HG03575 (cell line): ENCODE measurements around the gene TMEM63C.
A peak's percentile ranks its signal among the peaks of the same experiment; 100 is the strongest.

Source experiments
- ATAC-seq: cut with Tn5 transposase; IDR thresholded peaks from one replicate; pipeline ENCODE4 v1.9.1; 2021; ENCODE audit not compliant: unreplicated experiment, insufficient number of reproducible peaks, low FRiP score; ENCODE audit errors: extremely low read depth

The TMEM63C gene

GRCh38 chr14:77284466-77284865 lies 102.9 kb downstream of the TMEM63C start:
- ATAC-seq: no peak

- ATAC-seq: no peak
Measured at GRCh38 chr14:77286576-77286975, 105.0 kb downstream of the TMEM63C start.

- ATAC-seq: no peak
Measured at GRCh38 chr14:77290705-77291104, 109.1 kb downstream of the TMEM63C start.

- ATAC-seq: no peak
Measured at GRCh38 chr14:77296155-77296554, 114.6 kb downstream of the TMEM63C start.

- no peak for ATAC-seq
Measured at GRCh38 chr14:77296906-77297305, 115.3 kb downstream of the TMEM63C start.

- ATAC-seq: no peak
Measured at GRCh38 chr14:77299771-77300170, 118.2 kb downstream of the TMEM63C start.

- ATAC-seq: no peak
Measured at GRCh38 chr14:77301103-77301502, 119.5 kb downstream of the TMEM63C start.

- ATAC-seq: no peak
Measured at GRCh38 chr14:77302926-77303325, 121.3 kb downstream of the TMEM63C start.

GRCh38 chr14:77303417-77304156 lies 122.0 kb downstream of the TMEM63C start:
- peak; percentile 62 for ATAC-seq

GRCh38 chr14:77305696-77306095 lies 124.1 kb downstream of the TMEM63C start:
- ATAC-seq: no peak

GRCh38 chr14:77306416-77306815 lies 124.8 kb downstream of the TMEM63C start:
- ATAC-seq: no peak

- no peak for ATAC-seq
Measured at GRCh38 chr14:77306851-77307496, 125.4 kb downstream of the TMEM63C start.
